Inflammatory macrophage (primary cell): ENCODE results near the gene NUTM1.
A peak's percentile ranks its signal among the peaks of the same experiment; 100 is the strongest.
"Not testable (repeated sequence)": the region's sequence is repeated elsewhere in the genome, so short reads cannot be mapped to it uniquely, and the experiment has no call there.

ENCODE experiments used
- DNase-seq, 2 donors: peaks; one replicate each; pipeline ENCODE4 v3.0.0-alpha.2; 2020 to 2022

NUTM1 gene

DNA sequence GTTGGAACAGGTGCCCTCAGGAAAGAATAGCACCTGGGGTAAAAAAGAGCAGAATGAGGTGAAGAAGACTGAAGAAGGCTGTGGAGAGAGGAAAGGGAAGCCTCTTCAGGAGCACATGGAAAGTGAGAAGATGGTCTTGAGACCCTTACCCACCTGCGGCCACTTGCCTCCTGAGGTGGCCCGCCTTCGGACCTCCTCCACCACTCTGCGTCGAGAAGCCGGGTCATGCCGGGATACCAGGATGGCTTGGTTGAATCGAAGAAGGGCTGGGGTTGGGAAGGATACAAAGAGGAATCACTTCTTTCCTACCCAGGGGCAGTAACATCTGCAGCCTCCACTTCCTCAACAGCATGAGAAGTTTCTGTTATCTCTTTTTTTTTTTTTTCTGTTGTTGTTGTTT lies 20.9 kb downstream of the NUTM1 start:
- DNase-seq, result peak in 1 of 2 donors; percentile 3

DNA sequence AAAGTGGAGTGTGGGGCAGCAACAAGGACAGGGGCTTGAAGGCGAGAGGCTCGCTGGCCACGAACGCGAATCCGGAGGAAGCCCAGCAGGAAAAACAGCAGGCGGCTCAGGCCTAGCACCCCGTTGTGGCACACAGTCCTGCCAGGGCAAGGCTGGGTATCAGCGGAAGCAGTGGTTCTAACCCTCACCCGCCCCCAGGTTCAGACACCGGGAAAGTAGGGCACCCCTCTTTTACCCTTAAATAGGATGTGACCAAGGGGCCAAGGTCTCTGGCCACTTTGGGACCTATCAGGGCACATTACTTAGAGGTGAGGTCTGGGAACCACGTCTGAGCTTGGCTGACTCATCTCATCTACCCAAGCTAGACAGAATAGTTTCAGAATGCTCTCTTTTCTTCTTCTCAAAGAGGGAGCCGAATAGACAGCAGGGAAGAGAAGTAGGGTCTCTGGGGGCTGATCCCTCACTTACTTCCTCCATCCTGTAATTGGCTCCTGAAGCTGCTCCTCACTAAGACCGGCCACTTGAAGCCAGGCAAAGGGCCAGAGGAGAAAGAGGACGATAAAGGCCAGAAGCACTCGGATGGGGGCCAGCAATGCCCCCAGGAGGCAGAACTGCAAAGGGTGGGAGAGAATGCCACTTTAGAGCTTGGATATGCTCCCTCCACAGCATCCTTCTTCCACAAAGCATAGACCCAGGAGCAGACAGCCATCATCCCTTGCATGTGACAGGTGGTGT lies 22.1 kb downstream of the NUTM1 start:
- no peak for DNase-seq

DNA sequence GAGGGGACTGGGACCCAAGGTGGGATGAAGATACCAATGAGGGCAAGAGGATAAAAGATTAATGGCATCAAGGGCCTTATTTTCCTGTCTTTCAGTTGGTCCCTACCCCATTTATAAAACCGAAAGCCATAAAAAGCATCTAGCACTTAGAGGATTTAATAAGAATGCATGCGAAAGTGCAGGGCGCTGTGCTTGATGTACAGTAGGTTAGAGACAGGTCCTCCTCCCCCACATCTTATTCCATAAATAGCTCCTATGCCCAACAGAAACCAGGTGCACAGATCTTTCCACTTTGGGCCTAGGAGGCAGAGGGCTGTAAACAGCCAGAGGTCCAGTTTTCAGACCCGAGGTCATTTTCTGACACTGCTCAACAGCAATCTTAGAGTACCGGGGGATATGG lies 22.7 kb downstream of the NUTM1 start:
- DNase-seq, result no peak

DNA sequence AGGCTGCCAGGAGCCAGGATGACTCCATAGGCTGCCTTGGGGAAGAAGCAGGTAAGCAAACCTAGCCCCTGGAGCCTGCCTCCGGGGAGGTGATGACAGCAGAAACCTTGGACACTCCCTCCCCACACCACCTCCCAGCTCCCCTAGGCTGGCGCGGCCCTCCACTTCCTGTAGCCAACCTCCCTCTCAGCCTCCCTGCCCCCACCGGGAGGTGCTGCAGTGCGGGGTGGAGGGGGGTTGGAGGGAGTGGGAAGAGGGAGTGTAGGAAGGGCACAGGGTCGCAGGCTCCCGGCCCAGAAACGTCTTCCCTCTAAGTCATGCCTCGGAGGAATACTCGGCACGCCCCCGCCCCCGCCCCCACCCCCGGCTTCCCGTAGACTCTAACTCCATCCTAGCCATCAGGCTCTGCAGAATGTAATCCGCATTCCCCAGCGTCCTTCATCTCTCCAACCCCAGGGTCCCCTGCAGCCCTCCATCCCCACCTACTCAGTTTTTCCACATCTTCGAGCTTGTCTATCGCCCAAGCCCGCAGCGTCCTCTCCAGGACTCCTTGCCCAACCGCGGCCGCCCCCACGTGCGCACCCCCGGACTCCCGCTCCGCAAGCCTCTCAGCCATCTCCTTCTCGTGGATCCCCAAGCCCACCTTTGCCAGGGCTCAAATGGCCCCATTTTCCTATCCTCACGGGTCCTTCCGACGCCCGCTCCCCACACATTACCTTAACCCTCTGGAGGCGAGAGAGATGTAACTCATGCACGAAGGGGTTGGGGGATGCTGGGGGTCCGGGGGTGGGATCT lies 23.4 kb downstream of the NUTM1 start:
- peak; percentile 20 to 21 for DNase-seq

DNA sequence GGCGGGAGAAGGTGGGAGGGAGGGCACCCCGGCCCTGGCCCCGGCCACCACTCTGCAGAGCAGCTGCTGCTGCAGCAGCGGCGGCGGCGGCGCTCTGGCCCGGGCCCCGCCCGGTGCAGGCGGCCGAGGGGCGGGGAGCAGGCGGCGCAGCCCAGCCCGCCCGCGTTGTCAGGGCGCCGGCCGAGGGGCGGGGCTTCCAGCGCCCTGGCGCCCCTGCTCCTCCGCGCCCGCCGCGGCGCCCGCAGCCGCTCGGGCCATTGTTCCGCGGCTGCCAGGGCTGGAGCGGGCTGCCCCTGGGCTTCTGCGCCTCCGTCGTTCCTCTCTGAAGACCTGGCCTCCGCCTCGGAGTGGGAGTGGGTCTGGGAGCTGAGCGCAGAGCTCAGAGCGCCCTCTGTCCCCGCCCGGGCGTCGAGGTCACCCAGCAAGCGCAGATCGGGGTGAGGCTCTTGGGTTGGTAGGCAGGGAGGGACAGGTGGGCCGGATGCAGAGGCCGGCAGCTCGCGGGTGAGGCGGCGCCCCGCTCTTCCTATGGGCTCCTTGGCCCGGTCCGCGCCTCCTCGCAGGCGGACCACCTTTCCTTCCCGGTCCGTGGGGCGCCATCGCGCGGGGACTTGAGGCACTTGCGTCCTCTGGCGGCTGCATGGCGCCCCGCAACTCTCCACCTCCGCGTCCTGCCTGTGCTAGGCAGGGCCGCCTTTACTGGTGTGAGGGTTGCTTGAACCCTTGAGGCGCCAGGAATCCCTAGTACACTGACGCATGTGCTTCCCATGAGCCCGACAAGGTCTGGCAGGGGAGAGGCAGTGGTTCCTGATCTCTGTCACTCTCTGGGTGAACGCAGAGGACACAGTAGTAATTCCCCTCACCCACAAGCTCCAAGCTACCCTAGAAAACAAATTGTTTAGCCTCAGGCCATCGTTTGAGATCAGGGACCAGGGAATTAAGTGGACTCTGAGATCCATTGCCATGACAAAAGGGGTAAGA lies 24.3 kb downstream of the NUTM1 start, which contains the start of gene LPCAT4:
TSS of gene LPCAT4 (minus strand) at position 96 of the 981 bp plus-strand sequence. CDS start 96 bp downstream, outside the sequence.
- peak; percentile 81 to 91 for DNase-seq

DNA sequence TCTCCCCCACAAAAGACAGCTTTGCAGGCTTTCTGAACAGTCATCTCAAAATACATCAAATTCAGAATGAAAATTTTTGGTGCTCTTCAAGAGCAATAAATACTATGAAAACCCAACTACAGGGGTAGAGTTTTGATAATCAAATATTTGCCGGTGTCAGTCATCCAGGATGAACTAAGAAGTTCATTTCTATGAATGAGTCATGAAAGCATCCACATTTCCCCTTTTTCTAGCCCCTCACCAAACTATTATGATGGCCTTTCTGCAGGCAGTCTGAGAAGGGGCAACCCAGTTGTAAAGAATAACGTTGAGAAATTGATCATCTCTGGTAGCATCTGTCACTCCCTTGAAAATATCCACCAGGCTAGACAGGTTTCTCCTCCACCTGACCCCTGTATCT lies 27.0 kb downstream of the NUTM1 start:
- DNase-seq, result no peak

DNA sequence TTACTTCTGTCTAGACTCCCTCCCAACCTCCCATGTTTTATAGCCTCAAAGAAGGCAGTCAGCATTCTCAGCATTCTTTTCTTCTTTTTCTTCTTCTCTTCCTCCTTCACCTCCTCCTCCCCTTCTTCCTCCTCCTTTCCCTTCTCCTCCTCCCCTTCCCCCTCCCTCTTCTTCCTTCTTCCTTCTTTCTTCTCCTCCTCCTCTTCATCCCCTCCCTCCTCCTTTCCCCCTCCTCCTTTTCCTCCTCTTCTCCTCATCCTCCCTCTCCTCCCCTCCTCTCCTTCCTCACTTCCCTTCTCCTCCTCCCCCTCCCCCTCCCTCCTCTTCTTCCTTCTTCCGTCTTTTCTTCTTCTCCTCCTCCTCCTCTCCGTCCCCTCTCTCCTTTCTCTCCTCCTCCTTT lies 27.5 kb downstream of the NUTM1 start:
- DNase-seq, result no peak

DNA sequence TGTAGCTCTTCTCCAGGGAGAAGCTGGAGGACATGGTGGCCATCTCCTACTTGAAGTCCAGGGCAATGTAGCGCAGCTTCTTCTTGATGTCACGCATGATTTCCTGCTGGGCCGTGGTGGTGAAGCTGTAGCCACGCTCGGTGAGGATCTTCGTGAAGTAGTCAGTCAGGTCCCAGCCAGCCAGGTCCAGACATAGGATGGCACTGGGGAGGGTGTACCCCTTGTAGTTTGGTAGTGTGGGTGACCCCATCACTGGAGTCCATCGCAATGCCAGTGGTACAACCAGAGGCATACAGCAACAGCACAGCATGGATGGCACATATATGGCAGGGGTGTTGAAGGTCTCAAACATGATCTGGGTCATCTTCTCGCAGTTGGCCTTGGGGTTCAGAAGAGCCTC lies 30.8 kb downstream of the NUTM1 start:
- DNase-seq, result no peak

DNA sequence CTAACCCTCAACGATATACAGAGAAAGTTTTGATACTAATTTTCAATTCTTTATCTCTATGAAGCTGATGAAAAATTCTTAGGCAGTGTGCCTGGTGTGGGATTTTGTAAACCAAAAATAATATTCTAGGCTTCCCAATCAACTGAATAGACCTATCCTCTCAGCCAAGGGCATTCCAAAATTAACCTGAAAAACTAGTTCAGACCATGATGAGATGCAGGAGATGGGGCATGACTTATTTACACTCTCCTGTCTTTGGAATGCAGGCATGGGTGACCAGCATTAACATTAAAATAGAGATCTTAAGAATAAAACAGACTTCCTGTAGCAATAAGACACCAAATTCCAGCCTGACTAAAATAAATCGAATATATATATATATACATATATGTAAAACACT lies 31.7 kb downstream of the NUTM1 start:
- DNase-seq, result no peak

DNA sequence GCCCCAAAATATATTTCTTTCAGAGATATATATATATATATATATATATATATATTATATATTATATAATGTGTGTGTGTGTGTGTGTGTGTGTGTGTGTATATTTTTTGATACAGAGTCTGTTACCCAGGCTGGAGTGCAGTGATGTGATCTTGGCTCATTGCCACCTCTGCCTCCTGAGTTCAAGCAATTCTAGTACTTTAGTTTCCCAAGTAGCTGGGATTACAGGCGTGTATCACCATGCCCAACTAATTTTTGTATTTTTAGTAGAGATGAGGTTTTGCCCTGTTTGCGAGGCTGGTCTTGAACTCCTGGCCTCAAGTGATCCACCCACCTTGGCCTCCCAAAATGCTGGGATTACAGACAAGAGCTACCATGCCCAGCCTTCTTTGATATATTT lies 32.4 kb downstream of the NUTM1 start:
- not testable (repeated sequence) for DNase-seq

DNA sequence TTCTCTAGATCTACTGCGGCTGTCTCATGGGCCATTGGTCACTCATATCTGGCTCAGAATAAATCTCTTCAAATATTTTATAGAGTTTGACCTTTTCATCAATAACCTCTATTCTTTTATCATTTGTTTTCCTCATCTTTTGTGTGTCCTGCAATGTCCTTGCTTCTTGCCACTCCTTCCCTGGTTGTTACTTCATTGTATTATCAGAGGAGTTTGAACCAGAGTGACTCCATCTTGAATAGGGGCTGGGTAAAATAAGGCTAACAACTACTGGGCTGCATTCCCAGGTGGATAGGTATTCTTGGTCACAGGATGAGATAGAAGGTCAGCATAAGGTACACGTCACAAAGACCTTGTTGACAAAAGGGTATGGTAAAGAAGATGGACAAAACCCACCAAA lies 33.7 kb downstream of the NUTM1 start:
- no peak for DNase-seq

DNA sequence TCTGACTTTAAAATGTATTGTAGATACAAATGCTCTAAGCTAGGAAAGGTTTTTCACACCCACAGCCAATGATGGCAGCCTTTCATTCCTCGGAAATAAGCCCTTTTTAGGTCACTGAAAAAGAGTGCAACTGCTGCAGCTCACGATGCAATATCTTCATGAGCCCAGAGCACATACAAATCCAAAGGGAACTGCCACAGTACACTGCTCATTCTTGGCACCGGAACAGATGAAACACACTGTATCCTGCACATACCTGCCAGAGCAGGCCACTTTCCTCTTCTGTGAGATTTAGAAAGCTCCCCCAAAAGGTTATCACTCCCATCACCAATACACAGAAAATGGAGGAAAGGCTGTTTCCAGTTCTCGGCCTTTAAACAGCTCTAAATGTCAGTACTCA lies 37.4 kb downstream of the NUTM1 start:
- not testable (repeated sequence) for DNase-seq

DNA sequence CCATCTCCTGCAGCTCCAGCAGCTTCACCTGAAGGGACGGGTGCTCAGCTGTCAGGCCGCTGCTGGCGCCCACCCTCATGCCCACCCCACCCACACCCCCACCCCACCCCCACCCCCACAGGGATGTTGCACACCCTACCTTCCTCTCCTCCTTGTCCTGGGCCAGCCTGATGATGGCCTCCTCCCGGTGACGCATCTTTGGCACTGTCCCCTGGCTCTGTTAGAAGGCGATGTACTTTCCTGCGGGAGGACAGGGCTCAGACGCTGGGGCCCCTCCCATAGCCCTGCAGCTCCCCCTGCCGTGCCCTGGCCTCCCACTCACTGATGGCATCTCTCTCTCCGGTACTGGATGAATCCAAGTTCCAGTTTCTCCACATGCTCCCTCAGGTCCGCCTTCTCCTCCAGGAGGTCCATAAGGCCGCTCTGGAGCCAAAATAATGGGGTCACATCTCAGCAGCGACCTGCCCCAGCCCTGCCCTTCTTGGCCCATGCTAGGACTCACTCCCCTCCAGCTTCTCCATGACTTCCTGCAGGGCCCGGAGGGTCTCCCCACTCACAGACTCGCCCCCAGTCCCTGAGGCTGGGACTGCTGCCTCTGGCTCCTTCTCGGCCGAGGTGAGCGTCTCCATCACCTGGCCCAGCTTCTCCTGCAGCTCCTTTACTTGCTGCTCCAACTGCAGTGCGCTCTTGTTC lies 38.9 kb downstream of the NUTM1 start:
- not testable (repeated sequence) for DNase-seq

DNA sequence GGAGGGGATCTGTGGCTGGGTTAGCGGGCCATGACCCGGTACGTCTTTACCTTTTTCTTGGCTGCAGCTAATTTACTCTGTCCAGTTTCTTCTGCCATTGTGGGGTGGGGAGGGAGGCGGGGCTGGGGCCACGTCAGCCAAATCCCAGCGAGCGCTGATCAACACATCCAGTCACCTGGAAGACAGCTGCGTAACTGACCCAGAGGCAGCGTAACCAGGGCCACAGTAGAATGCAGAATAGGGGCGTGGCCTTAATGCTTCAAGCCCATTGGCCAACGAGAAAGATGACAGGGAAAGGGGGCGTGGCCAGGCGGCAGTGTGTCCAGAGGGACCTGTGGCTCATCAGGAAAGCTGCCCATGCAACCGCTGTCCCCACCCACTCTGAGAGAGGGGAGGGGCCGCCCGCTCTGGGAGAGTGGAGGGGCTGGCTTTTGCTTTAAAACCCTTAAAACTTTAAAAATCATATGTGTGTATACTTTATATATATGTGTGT lies 46.5 kb downstream of the NUTM1 start:
- not testable (repeated sequence) for DNase-seq

DNA sequence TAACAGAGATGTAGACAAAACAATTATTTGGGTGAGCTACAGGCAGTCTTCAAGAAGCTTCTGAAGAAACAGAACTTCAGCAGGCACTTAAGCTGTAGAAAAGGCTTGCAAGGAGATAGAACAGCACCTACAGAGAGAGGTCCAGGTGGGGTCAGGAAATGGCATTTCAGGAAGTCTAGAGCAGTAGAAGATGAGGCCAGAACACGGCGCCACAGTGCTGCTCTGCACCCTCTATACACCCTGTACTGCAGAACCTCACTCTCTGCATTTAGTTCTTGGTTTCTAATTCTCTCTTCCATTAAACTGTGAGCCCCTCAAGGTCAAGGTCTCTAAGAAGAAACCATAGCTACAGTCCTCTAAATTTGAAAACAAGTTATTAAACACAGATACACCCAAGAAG lies 49.9 kb downstream of the NUTM1 start:
- not testable (repeated sequence) for DNase-seq

DNA sequence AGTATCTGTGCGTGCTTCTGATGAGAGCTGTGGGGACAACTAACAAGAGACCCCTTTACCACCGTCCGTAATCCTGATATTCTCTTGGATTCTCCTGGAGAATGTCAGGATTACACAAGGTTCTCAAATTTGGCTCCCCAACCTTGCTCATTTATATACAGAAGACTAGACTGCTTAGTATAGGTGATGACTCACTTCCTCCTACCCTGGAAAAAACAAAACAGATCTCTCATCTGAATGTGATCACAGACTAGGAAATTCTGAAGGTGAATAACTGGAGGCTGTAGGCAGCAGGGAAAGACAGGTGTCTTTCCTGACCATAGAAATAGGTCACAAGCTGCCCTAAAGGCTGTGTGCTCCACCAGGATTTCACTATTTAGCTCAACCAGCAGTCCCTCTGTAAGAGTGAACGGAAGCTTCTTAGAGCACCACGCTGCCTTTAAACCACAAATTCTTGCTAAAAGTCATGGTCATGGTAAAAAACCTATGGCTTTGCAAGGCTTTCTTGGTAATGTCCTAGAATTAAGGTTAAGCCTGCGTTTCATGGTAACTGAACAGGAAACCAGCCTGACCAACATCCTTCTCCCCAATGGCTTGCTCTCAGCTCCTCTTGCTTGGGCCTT lies 54.6 kb downstream of the NUTM1 start:
- not testable (repeated sequence) for DNase-seq

DNA sequence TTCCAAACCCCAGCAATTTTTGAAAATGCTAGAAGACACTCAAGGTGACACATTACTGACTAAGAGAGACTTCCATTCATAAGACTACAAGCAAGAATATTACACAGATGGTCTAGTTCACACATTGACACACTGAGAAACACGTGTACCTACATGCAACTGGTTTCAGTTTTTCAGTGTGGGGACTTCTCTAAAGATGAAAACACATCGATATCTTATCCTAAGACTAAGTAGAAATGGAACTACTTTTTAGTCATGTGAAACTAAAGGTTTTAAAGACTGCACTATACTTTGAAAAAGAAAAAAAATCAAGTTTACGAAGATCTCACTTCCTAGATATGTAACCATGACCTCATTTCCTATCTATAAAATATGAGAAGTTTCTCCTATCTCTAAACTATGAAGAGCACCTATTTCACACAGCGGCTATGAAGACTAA lies 60.1 kb downstream of the NUTM1 start:
- DNase-seq, result not testable (repeated sequence)

DNA sequence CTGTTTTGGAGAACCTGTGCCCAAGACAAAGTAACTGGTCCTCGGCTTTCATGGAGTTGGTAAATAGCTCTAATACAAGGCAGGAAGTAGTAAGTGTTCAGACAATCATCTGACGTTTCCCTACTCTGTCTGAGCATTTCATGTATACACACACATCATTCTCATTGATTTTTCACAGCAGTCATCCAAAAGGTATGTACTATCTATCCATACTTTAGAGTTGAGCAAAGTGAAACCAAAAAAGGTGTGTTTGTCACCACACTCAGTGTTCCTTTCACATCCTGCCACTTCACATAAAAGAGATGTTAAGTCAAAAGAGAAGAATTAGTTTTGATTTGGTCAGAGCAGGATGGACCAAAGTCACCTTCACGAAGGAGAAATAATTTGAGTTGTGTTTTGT lies 60.8 kb downstream of the NUTM1 start:
- DNase-seq, result not testable (repeated sequence)
